H1 (cell line): ENCODE data around the gene LMNB1. TPM values are rescaled to one million over a fixed set of nuclear protein-coding genes. Genes with fewer than 3 reads are reported as not detected.

Experiments
- CTCF ChIA-PET: fragments of 300-600 bp; sonication (Branson Sonifier 250); formaldehyde crosslinking; loops from one replicate; lab custom pipeline; 2021; ENCODE audit not compliant: partially characterized antibody; lab: Charles Lee
- POLR2A ChIA-PET: fragments of 300-600 bp; sonication (Branson Sonifier 250); formaldehyde crosslinking; loops from one replicate; lab custom pipeline; 2021; ENCODE audit warnings: inconsistent platforms; ENCODE audit not compliant: partially characterized antibody; lab: Charles Lee
- DNase-seq, 2 experiments: peaks; one replicate each; pipeline versions ENCODE4 v3.0.0 to v3.0.0-alpha.2; 2010 to 2022; ENCODE audit warnings: low spot score in 2 of 2, low read depth in 1 of 2, mixed read lengths in 1 of 2
- FAIRE-seq: peaks from 2 replicates; lab custom pipeline; 2011; peaks lifted over from hg19 to GRCh38; lab: Jason Lieb, UNC
- H2AFZ ChIP-seq: 2 replicates; pipeline ENCODE4 v1.8.1; 2012; ENCODE audit warnings: low read length, inconsistent platforms
- H2AK5ac ChIP-seq: 2 replicates; pipeline ENCODE4 v1.6.1; 2013; ENCODE audit warnings: low read depth, low read length
- H2BK120ac ChIP-seq: replicated peaks from 2 replicates; pipeline ENCODE3; 2013; ENCODE audit warnings: low read depth, low read length, inconsistent platforms
- H2BK12ac ChIP-seq: 2 replicates; pipeline ENCODE4 v1.6.1; 2013; ENCODE audit warnings: low read depth, low read length
- H2BK15ac ChIP-seq: 2 replicates; pipeline ENCODE4 v1.6.1; 2013; ENCODE audit warnings: low read length
- H2BK20ac ChIP-seq: 2 replicates; pipeline ENCODE4 v1.6.1; 2013; ENCODE audit warnings: low read length
- H2BK5ac ChIP-seq: 2 replicates; pipeline ENCODE4 v1.6.1; 2013; ENCODE audit warnings: low read depth, low read length
- H3K14ac ChIP-seq: 2 replicates; pipeline ENCODE4 v1.6.1; 2013; ENCODE audit warnings: inconsistent platforms; ENCODE audit not compliant: insufficient read length
- H3K18ac ChIP-seq: 2 replicates; pipeline ENCODE4 v1.6.1; 2013; ENCODE audit warnings: low read length; ENCODE audit errors: extremely low read depth
- H3K23ac ChIP-seq: 2 replicates; pipeline ENCODE4 v1.6.1; 2013; ENCODE audit warnings: inconsistent platforms; ENCODE audit not compliant: insufficient read length
- H3K23me2 ChIP-seq: 2 replicates; pipeline ENCODE4 v1.6.1; 2013; ENCODE audit warnings: low read depth, low read length
- H3K27ac ChIP-seq: 2 replicates; pipeline ENCODE4 v1.6.1; 2011; ENCODE audit warnings: low read depth, low read length, inconsistent platforms
- H3K27me3 ChIP-seq, 4 experiments: replicated peaks in 1 of 4; 1 replicate in 1 of 4; 2 replicates in 3 of 4; pipeline versions ENCODE4 v1.6.1 to v1.8.1; 2011 to 2013; ENCODE audit warnings: low read length in 3 of 4, mild to moderate bottlenecking in 3 of 4, inconsistent platforms in 2 of 4, mixed read lengths in 2 of 4, moderate library complexity in 1 of 4; ENCODE audit not compliant: control insufficient read depth in 3 of 4, insufficient read depth in 3 of 4; ENCODE audit errors: extremely low read depth in 1 of 4
- H3K36me3 ChIP-seq, 4 experiments: 2 replicates each; pipeline versions ENCODE4 v1.6.1 to v1.8.1; 2011 to 2013; ENCODE audit warnings: mild to moderate bottlenecking in 4 of 4, low read length in 3 of 4, moderate library complexity in 2 of 4, control low read depth in 1 of 4, inconsistent platforms in 1 of 4; ENCODE audit not compliant: insufficient read depth in 4 of 4, control insufficient read depth in 2 of 4
- H3K4ac ChIP-seq: replicated peaks from 2 replicates; pipeline ENCODE3; 2013; ENCODE audit warnings: low read length, low read depth, mixed read lengths, inconsistent platforms; ENCODE audit not compliant: insufficient read length
- H3K4me1 ChIP-seq, 4 experiments: replicated peaks in 1 of 4; 1 replicate in 1 of 4; 2 replicates in 3 of 4; pipeline versions ENCODE4 v1.6.1 to v1.8.1; 2011 to 2013; ENCODE audit warnings: low read length in 3 of 4, inconsistent platforms in 2 of 4, mixed read lengths in 1 of 4; ENCODE audit not compliant: insufficient read depth in 4 of 4, control insufficient read depth in 3 of 4
- H3K4me2 ChIP-seq, 2 experiments: 2 replicates each; pipeline versions ENCODE4 v1.6.1 to v1.8.1; 2011 to 2013; ENCODE audit warnings: low read depth in 2 of 2, low read length in 2 of 2, control low read depth in 1 of 2, inconsistent platforms in 1 of 2, mild to moderate bottlenecking in 1 of 2; ENCODE audit not compliant: insufficient read depth in 1 of 2
- H3K4me3 ChIP-seq, 4 experiments: fragments of 200-600, 300-600 bp in 1 of 4; sonication (generic), shearing (Covaris generic), sonication (Bioruptor Twin) in 1 of 4; 2 replicates each; pipeline versions ENCODE4 v1.5.1 to v1.8.1; 2011 to 2016; ENCODE audit warnings: low read length in 4 of 4, low read depth in 3 of 4, control low read depth in 2 of 4, inconsistent platforms in 2 of 4, mild to moderate bottlenecking in 2 of 4, mixed read lengths in 1 of 4, moderate library complexity in 1 of 4; ENCODE audit not compliant: insufficient read depth in 2 of 4; ENCODE audit errors: extremely low read depth in 1 of 4
- H3K56ac ChIP-seq: replicated peaks from 2 replicates; pipeline ENCODE3; 2013; ENCODE audit warnings: low read depth, mild to moderate bottlenecking, mixed read lengths, low read length, inconsistent platforms; ENCODE audit not compliant: insufficient read length
- H3K79me1 ChIP-seq: 2 replicates; pipeline ENCODE4 v1.6.1; 2013; ENCODE audit warnings: low read depth, low read length, control low read depth
- H3K79me2 ChIP-seq, 2 experiments: 2 replicates each; pipeline versions ENCODE4 v1.6.1 to v1.8.1; 2012 to 2013; ENCODE audit warnings: low read length in 2 of 2, mild to moderate bottlenecking in 2 of 2, inconsistent platforms in 1 of 2; ENCODE audit not compliant: insufficient read depth in 2 of 2, control insufficient read depth in 1 of 2
- H3K9ac ChIP-seq, 4 experiments: replicated peaks in 1 of 4; 1 replicate in 1 of 4; 2 replicates in 3 of 4; pipeline versions ENCODE4 v1.6.1 to v1.8.1; 2011 to 2013; ENCODE audit warnings: low read depth in 3 of 4, low read length in 3 of 4, control low read depth in 2 of 4, mild to moderate bottlenecking in 2 of 4, moderate library complexity in 2 of 4, inconsistent platforms in 1 of 4; ENCODE audit errors: extremely low read depth in 1 of 4
- H3K9me3 ChIP-seq, 2 experiments: 2 replicates each; pipeline versions ENCODE4 v1.6.1 to v1.8.1; 2012 to 2013; ENCODE audit warnings: mild to moderate bottlenecking in 2 of 2, moderate library complexity in 2 of 2, control low read depth in 1 of 2, inconsistent platforms in 1 of 2, low read depth in 1 of 2, low read length in 1 of 2, mixed read lengths in 1 of 2; ENCODE audit not compliant: insufficient read depth in 2 of 2
- H4K20me1 ChIP-seq, 2 experiments: replicated peaks in 1 of 2; 2 replicates each; pipeline versions ENCODE3 to v1.8.1; 2011 to 2013; ENCODE audit warnings: inconsistent platforms in 2 of 2, low read length in 2 of 2, mild to moderate bottlenecking in 1 of 2; ENCODE audit not compliant: insufficient read depth in 2 of 2, control insufficient read depth in 1 of 2
- H4K5ac ChIP-seq: 2 replicates; pipeline ENCODE4 v1.6.1; 2013; ENCODE audit warnings: low read length, low read depth, mixed read lengths, inconsistent platforms; ENCODE audit not compliant: insufficient read length
- H4K8ac ChIP-seq: 2 replicates; pipeline ENCODE4 v1.8.0; 2013; ENCODE audit warnings: mild to moderate bottlenecking, moderate library complexity, low read length, inconsistent platforms; ENCODE audit not compliant: insufficient read depth; ENCODE audit errors: extremely low read depth
- H4K91ac ChIP-seq: replicated peaks from 2 replicates; pipeline ENCODE3; 2013; ENCODE audit warnings: low read length, mixed read lengths, inconsistent platforms; ENCODE audit not compliant: insufficient read length
- CEBPB ChIP-seq: IDR thresholded peaks from 2 replicates; pipeline ENCODE4 v1.6.1; 2012; ENCODE audit warnings: low read depth, low read length
- HDAC6 ChIP-seq: IDR thresholded peaks from one replicate; pipeline ENCODE4 v1.7.1; 2012; ENCODE audit warnings: low read depth, mild to moderate bottlenecking, inconsistent platforms, low read length, moderate library complexity
- MAX ChIP-seq: IDR thresholded peaks from 2 replicates; pipeline ENCODE4 v1.6.1; 2012; ENCODE audit warnings: inconsistent platforms
- POLR2A ChIP-seq, 2 experiments: IDR thresholded peaks; 1 replicate in 1 of 2; 2 replicates in 1 of 2; pipeline ENCODE4 v1.6.1; 2011; ENCODE audit warnings: low read depth in 2 of 2, low read length in 2 of 2, mild to moderate bottlenecking in 2 of 2; ENCODE audit errors: control extremely low read depth in 1 of 2
- POLR2AphosphoS5 ChIP-seq: IDR thresholded peaks from 2 replicates; pipeline ENCODE4 v1.6.1; 2011; ENCODE audit warnings: low read depth, low read length
- RAD21 ChIP-seq, 2 experiments: IDR thresholded peaks in 1 of 2; conservative IDR thresholded peaks in 1 of 2; 2 replicates each; pipeline ENCODE4 v1.6.1; 2011; ENCODE audit warnings: low read depth in 2 of 2, low read length in 2 of 2, improper control_type of control experiment in 1 of 2, inconsistent platforms in 1 of 2, mild to moderate bottlenecking in 1 of 2, moderate library complexity in 1 of 2
- SP2 ChIP-seq: IDR thresholded peaks from 2 replicates; pipeline ENCODE4 v1.6.1; 2012; ENCODE audit warnings: mild to moderate bottlenecking, low read length, inconsistent platforms
- WGBS, 2 experiments: shearing (Covaris generic) in 1 of 2; methylation state at CpG; one replicate each; pipeline versions ENCODE4 v1.1.6 to v1.1.7; 2013 to 2015; ENCODE audit warnings: low lambda C conversion rate in 2 of 2, mixed read lengths in 2 of 2, inconsistent platforms in 1 of 2, low coverage in 1 of 2, missing lambda C conversion rate in 1 of 2; ENCODE audit not compliant: insufficient replicate concordance in 2 of 2, insufficient coverage in 1 of 2, insufficient read length in 1 of 2; ENCODE audit errors: extremely low coverage in 1 of 2, missing lambda C conversion rate in 1 of 2; 5-methylcytosine and 5-hydroxymethylcytosine counted together
- polyA plus RNA-seq, 7 experiments: library from polyadenylated mRNA; depleted of rRNA in 3 of 7; stranded (reverse) in 5 of 7; unstranded in 2 of 7; fragments of >200 nt in 5 of 7; fragments of 200-250 nt in 2 of 7; gene quantifications; 1 replicate in 5 of 7; 2 replicates in 1 of 7; 4 replicates in 1 of 7; pipeline versions ENCODE4 v1.2.1 to v1.2.3, GENCODE V29; 2011 to 2013; ENCODE audit warnings: missing spikeins in 2 of 7, mixed read lengths in 2 of 7
- total RNA-seq: library from RNA; stranded (reverse); fragmentation: NEBNext Ultra II Directional; extraction: Animal tissue kit (Norgen Biotek cat#: 25700); gene quantifications from 2 replicates; pipeline ENCODE4 v1.2.1, GENCODE V29; 2021

The LMNB1 gene
- total and polyA plus RNA-seq, 2 of the 8 experiments (the other 6 are each of a cell fraction or from before 2014, with no cell fraction given): 73.5 to 225 TPM

- H2BK12ac ChIP-seq: no peak overlapping the region
- H4K20me1 ChIP-seq: no peaks in the 10 kb centered on the region
- H2BK5ac ChIP-seq: peak overlapping the region; percentile 84
- no peak overlapping the region for H3K56ac ChIP-seq
- no peak overlapping the region for H4K8ac ChIP-seq
- no peaks in the 10 kb centered on the region for H3K79me1 ChIP-seq
- H3K4me3 ChIP-seq: no peak overlapping the region
- H3K23me2 ChIP-seq: no peaks in the 10 kb centered on the region
- ChIA-PET POLR2A (interaction anchor here (0.8 to 1.4 kb wide), 6 partner anchors 11 to 243 kb away, joined by 3 to 7 read pairs (median 4); partner anchors contain the start of gene ALDH7A1), CTCF (interaction anchor here (0.8 to 1.2 kb wide), 7 partner anchors 10 to 655 kb away, joined by 3 to 4 read pairs (median 3); no protein-coding TSS in a partner anchor)
- H3K4me2 ChIP-seq: no peak overlapping the region; a peak in 2 of 4 replicates
- no peak overlapping the region for H2BK120ac ChIP-seq
- no peaks in the 10 kb centered on the region for H3K27me3 ChIP-seq
- H3K4me1 ChIP-seq: peaks cover 0 to 8% (median 3%) of the 10 kb centered on the region in 4 experiments; a peak in 3 of 7 replicates
- H3K9me3 ChIP-seq: no peaks in the 10 kb centered on the region
- no peak overlapping the region for H3K14ac ChIP-seq
- no peaks in the 10 kb centered on the region for H3K79me2 ChIP-seq
- H4K91ac ChIP-seq: peak overlapping the region; percentile 82
- H2AK5ac ChIP-seq: no peak overlapping the region
- no peak overlapping the region for H2AFZ ChIP-seq
- H3K27ac ChIP-seq: no peak overlapping the region
- peak overlapping the region; percentile 77; the same call in 1 of the 2 replicates for H2BK20ac ChIP-seq
- TF ChIP-seq SP2 (no peak), HDAC6 (no peak), RAD21 (IDR thresholded peaks at IDR 0.05 in 1 of 2, conservative IDR thresholded peaks at IDR 0.05 in 1 of 2; ENCODE audit: low read depth in 2 of 2, low read length in 2 of 2) (peak; percentile 10 to 38; a peak in 3 of 4 replicates), POLR2A (IDR thresholded peaks at IDR 0.05; ENCODE audit: control extremely low read depth in 1 of 2, low read depth in 2 of 2, low read length in 2 of 2) (peak in 1 of 2 experiments; percentile 14; a peak in 1 of 3 replicates), MAX (no peak), CEBPB (no peak), POLR2AphosphoS5 (peak; percentile 66)
- DNase-seq: no peak
- H3K36me3 ChIP-seq: peaks cover 4 to 58% (median 19%) of the 10 kb centered on the region in 4 experiments; a peak in 7 of 8 replicates
- no peak overlapping the region for H3K9ac ChIP-seq
- 83% methylated on average over 7 of the region's 7 CpGs; no CpG with 5 or more reads in 1 of the 2 experiments for WGBS, 2 experiments
- H3K4ac ChIP-seq: peak overlapping the region; percentile 83
- H3K18ac ChIP-seq: no peak overlapping the region
- no peak overlapping the region for H2BK15ac ChIP-seq
- peak; percentile 86 for FAIRE-seq
- H4K5ac ChIP-seq: peak overlapping the region; percentile 1
- no peak overlapping the region for H3K23ac ChIP-seq
These were observed 61.1 kb downstream of the LMNB1 start for GRCh38 chr5:126837906-126838539.
